Keratinocyte (primary cell): ENCODE data around the gene CLRN1. TPM values are rescaled to one million over a fixed set of nuclear protein-coding genes. Genes with fewer than 3 reads are reported as not detected.

ENCODE experiments used
- DNase-seq: peaks from one replicate; pipeline ENCODE4 v3.0.0-alpha.2; 2011; ENCODE audit warnings: low read depth, missing footprints, low spot score
- FAIRE-seq: peaks from 2 replicates; lab custom pipeline; 2011; peaks lifted over from hg19 to GRCh38; lab: Jason Lieb, UNC
- H2AFZ ChIP-seq: 2 replicates; pipeline ENCODE4 v1.6.0; 2012; ENCODE audit warnings: low read length, control low read depth, inconsistent platforms; ENCODE audit not compliant: control insufficient read depth
- H3K27ac ChIP-seq: 2 replicates; pipeline ENCODE4 v1.5.1; 2011; ENCODE audit warnings: low read length; ENCODE audit not compliant: control insufficient read depth, insufficient read depth
- H3K27me3 ChIP-seq: 3 replicates; pipeline ENCODE4 v1.6.0; 2011; ENCODE audit warnings: low read length; ENCODE audit not compliant: control insufficient read depth, insufficient read depth; ENCODE audit errors: extremely low read depth
- H3K36me3 ChIP-seq, 2 experiments: 2 replicates in 1 of 2; 3 replicates in 1 of 2; pipeline ENCODE4 v1.5.1; 2011; ENCODE audit warnings: low read length in 2 of 2, mild to moderate bottlenecking in 1 of 2; ENCODE audit not compliant: control insufficient read depth in 2 of 2, insufficient read depth in 2 of 2; ENCODE audit errors: extremely low read depth in 1 of 2
- H3K4me1 ChIP-seq: 3 replicates; pipeline ENCODE4 v1.5.1; 2011; ENCODE audit warnings: low read length; ENCODE audit not compliant: control insufficient read depth, insufficient read depth; ENCODE audit errors: extremely low read depth
- H3K4me2 ChIP-seq: 3 replicates; pipeline ENCODE4 v1.6.0; 2011; ENCODE audit warnings: low read depth, low read length; ENCODE audit not compliant: control insufficient read depth, insufficient read depth; ENCODE audit errors: extremely low read depth
- H3K4me3 ChIP-seq, 3 experiments: fragments of 200-600 bp in 1 of 3; sonication (generic) in 1 of 3; 2 replicates in 2 of 3; 3 replicates in 1 of 3; pipeline ENCODE4 v1.5.1; 2011 to 2016; ENCODE audit warnings: low read length in 3 of 3, mild to moderate bottlenecking in 3 of 3, control low read depth in 2 of 3, inconsistent platforms in 1 of 3, low read depth in 1 of 3, mixed read lengths in 1 of 3, mixed run types in 1 of 3, moderate library complexity in 1 of 3; ENCODE audit not compliant: control insufficient read depth in 2 of 3, insufficient read depth in 2 of 3; ENCODE audit errors: extremely low read depth in 1 of 3
- H3K79me2 ChIP-seq: 2 replicates; pipeline ENCODE4 v1.6.0; 2012; ENCODE audit warnings: low read length; ENCODE audit not compliant: control insufficient read depth, insufficient read depth
- H3K9ac ChIP-seq: 3 replicates; pipeline ENCODE4 v1.6.0; 2011; ENCODE audit warnings: low read length; ENCODE audit not compliant: control insufficient read depth, insufficient read depth; ENCODE audit errors: extremely low read depth
- H3K9me1 ChIP-seq: 3 replicates; pipeline ENCODE4 v1.6.0; 2011; ENCODE audit warnings: low read length; ENCODE audit not compliant: control insufficient read depth, insufficient read depth; ENCODE audit errors: extremely low read depth
- H3K9me3 ChIP-seq: 2 replicates; pipeline ENCODE4 v1.5.1; 2012; ENCODE audit warnings: low read depth, low read length; ENCODE audit not compliant: control insufficient read depth
- H4K20me1 ChIP-seq: 3 replicates; pipeline ENCODE4 v1.6.0; 2011; ENCODE audit warnings: low read length; ENCODE audit not compliant: control insufficient read depth, insufficient read depth; ENCODE audit errors: extremely low read depth
- CTCF ChIP-seq, 3 experiments: IDR thresholded peaks in 1 of 3; conservative IDR thresholded peaks in 1 of 3; optimal IDR thresholded peaks in 1 of 3; 2 replicates in 2 of 3; 3 replicates in 1 of 3; pipeline versions ENCODE3 to v1.5.1; 2011; ENCODE audit warnings: low read length in 3 of 3, mild to moderate bottlenecking in 3 of 3, moderate library complexity in 2 of 3, control low read depth in 1 of 3, inconsistent platforms in 1 of 3; ENCODE audit not compliant: insufficient read depth in 2 of 3; ENCODE audit errors: extremely low read depth in 1 of 3
- EZH2 ChIP-seq: IDR thresholded peaks from one replicate; pipeline ENCODE4 v1.6.1; 2012; ENCODE audit warnings: inconsistent platforms, mild to moderate bottlenecking, low read length, moderate library complexity
- dilution Hi-C: fragments of 300-500 bp; cut with MboI; formaldehyde crosslinking; loops from one replicate; pipeline ENCODE4 v1.7.0; 2020; ENCODE audit warnings: low sequenced_read_pairs; ENCODE audit not compliant: extremely low pct_ligation_motif_present
- polyA plus RNA-seq, 5 experiments: library from polyadenylated mRNA; depleted of rRNA in 3 of 5; stranded (reverse) in 3 of 5; stranded (forward) in 1 of 5; unstranded in 1 of 5; fragments of >200 nt; gene quantifications; 1 replicate in 1 of 5; 2 replicates in 3 of 5; 3 replicates in 1 of 5; pipeline versions ENCODE4 v1.2.1 to v1.2.3, GENCODE V29; 2011 to 2012; ENCODE audit warnings: missing spikeins in 2 of 5, low read depth in 1 of 5, low replicate concordance in 1 of 5

The CLRN1 gene
- polyA plus RNA-seq, 1 donor (not counting 4 experiments of a cell fraction or from before 2014, with no cell fraction given), result not detected

GRCh38 chr3:150920236-150920635, 52.3 kb downstream of the CLRN1 start:
- no peak for TF ChIP-seq EZH2
- no peak for TF ChIP-seq CTCF (optimal IDR thresholded peaks at IDR 0.05 in 1 of 3, IDR thresholded peaks at IDR 0.05 in 1 of 3, conservative IDR thresholded peaks at IDR 0.05 in 1 of 3; ENCODE audit: extremely low read depth in 1 of 3, insufficient read depth in 2 of 3, low read length in 3 of 3)
- peaks cover 5% of the 10 kb centered on the region for H3K4me1 ChIP-seq

GRCh38 chr3:150917951-150918350, 54.6 kb downstream of the CLRN1 start:
- H3K27ac ChIP-seq, result no peak overlapping the region
- H3K9me1 ChIP-seq, result no peaks in the 10 kb centered on the region
- no peak for DNase-seq
- no peaks in the 10 kb centered on the region for H3K36me3 ChIP-seq
- H3K4me2 ChIP-seq, result no peak overlapping the region
- H2AFZ ChIP-seq, result no peak overlapping the region
- no peaks in the 10 kb centered on the region for H3K27me3 ChIP-seq
- H3K4me3 ChIP-seq, result no peak overlapping the region
- dilution Hi-C loops, result no loop called here
- TF ChIP-seq CTCF (optimal IDR thresholded peaks at IDR 0.05 in 1 of 3, IDR thresholded peaks at IDR 0.05 in 1 of 3, conservative IDR thresholded peaks at IDR 0.05 in 1 of 3; ENCODE audit: extremely low read depth in 1 of 3, insufficient read depth in 2 of 3, low read length in 3 of 3) (no peak), EZH2 (no peak)
- H3K79me2 ChIP-seq, result no peaks in the 10 kb centered on the region
- H3K4me1 ChIP-seq, result peaks cover 5% of the 10 kb centered on the region
- no peak for FAIRE-seq
- H3K9me3 ChIP-seq, result no peaks in the 10 kb centered on the region
- H3K9ac ChIP-seq, result no peak overlapping the region
- H4K20me1 ChIP-seq, result no peaks in the 10 kb centered on the region

More at GRCh38 chr3:150920236-150920635, 52.3 kb downstream of the CLRN1 start:
- FAIRE-seq (no peak), DNase-seq (no peak)
- dilution Hi-C loops, result no loop called here
- Histone ChIP-seq H2AFZ (no peak overlapping the region), H3K27ac (no peak overlapping the region), H3K9ac (no peak overlapping the region), H4K20me1 (no peaks in the 10 kb centered on the region), H3K4me3 (no peak overlapping the region), H3K9me3 (no peaks in the 10 kb centered on the region), H3K36me3 (no peaks in the 10 kb centered on the region), H3K79me2 (no peaks in the 10 kb centered on the region), H3K27me3 (no peaks in the 10 kb centered on the region), H3K9me1 (no peaks in the 10 kb centered on the region), H3K4me2 (no peak overlapping the region)
